HG03135 (cell line): ENCODE results near the gene CHMP1B.
"Not testable (repeated sequence)": the region's sequence is repeated elsewhere in the genome, so short reads cannot be mapped to it uniquely, and the experiment has no call there.

Experiments used
- ATAC-seq: cut with Tn5 transposase; IDR thresholded peaks from one replicate; pipeline ENCODE4 v1.9.1; 2021; ENCODE audit warnings: mild to moderate bottlenecking, moderate library complexity; ENCODE audit not compliant: unreplicated experiment

Gene CHMP1B

DNA sequence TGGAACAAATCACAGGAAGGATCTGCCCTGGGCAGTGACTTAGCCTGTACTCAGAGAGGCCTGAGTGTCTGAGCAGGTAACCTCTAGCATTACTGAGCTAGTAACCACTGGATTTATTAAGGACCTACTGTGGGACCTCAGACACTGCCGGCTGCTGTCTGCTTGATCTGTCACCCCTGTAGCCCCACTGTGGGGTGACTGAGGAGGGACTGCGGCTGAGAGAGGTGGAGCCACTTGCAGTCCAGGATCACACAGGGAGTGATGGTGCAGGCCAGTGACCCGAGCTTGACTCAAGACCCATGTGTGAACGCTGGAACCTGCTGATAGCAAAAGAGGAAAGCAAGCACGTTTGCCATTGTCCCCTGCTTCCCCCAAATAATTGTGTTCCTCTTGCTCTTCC lies 15.6 kb downstream of the CHMP1B start:
- no peak for ATAC-seq

DNA sequence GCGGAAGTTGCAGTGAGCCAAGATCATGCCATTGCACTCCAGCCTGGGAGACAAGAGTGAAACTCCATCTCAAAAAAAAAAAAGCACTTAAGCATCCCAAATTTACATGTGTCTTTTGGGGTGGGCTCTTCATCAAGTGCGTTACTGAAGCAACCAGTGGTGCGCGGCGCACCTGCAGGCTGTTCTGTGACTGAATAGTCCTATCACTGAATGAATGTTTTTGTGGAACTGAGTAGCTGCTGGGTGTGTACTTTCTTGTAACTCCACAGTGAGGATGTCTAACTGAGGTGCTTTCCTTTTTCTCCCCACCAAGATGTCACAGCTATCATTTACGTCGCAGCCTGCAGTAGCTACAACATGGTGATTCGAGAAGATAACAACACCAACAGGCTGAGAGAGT lies 17.0 kb downstream of the CHMP1B start:
- no peak for ATAC-seq

DNA sequence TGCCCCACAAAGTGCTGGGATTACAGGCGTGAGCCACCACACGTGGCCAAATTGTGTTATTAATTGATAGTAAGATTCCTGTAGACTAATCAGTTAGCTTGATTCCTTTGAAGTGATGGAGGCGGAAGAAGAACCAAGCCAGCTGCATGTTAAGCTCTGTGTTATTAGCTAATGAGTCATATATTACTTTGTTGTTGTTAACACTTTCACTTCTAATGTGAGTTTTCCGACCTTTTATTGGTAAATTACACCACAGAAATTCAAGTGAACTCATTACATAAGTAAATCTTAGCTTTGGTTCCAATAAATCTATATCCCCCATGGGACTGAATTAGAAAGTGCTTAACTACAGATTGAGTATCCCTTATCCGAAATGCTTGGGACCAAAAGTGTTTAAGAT lies 20.3 kb downstream of the CHMP1B start:
- no peak for ATAC-seq

DNA sequence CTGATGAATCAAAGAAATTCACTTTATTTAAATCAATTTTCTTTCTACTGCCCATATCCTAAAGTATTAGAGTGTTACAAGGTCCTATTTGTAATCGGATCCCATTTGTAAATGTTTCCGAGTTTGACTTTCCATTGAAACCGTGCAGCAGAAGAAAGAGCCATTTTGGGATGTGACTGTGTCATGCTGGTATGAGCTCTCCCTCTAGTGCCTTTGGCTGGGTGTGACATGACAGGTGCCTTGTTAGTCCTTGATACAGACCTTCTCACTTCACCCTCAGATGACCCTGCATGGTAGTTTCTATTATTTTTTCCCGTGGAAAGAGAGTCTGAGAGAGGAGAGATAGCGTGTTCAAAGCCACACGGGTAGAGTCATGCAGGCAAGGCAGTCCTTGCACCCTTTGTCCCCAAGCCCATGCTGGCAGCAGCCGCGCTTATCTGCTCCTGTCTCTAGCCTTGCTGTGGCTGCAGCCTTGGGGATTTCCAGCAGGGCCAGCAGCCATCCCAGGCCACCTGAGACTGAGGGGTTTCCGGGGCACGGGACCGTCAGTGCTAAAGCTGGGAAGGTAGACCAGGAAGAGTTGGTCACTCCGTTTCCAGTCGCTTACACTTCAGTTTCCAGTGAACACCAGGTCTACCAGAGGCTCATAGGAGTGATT lies 21.4 kb downstream of the CHMP1B start:
- no peak for ATAC-seq

DNA sequence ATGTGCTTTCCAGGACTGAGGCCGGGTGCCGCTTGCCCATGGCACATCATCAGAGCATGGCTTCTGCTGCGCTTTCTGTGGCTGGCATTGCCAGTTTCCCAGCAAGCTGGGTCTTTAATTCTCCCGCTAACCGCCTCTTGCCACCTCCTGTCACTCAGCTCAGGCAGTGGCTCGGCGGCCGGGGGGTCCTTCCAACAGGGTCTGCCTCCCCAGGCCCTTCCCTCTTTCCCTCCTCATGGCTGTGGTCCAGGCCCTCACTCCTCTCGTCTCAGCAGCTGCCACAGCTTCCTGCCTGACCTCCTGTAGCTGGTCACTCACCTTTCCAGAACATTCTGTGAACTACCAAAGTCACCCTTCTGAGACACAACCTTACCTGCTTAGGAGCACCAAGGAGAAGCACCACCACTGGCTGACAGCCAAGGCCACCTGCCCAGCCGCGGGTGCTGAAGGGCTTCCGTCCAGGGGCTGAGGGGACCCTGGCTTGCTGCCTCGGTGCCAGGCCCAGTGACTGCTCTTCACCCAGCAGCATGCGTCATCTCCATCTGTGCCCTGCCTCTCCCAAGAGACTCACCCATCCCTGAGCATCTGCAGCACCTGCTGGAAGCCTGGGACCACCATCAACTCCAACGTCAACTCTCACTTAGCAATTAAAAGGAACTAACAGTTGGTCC lies 22.6 kb downstream of the CHMP1B start:
- ATAC-seq, result no peak

DNA sequence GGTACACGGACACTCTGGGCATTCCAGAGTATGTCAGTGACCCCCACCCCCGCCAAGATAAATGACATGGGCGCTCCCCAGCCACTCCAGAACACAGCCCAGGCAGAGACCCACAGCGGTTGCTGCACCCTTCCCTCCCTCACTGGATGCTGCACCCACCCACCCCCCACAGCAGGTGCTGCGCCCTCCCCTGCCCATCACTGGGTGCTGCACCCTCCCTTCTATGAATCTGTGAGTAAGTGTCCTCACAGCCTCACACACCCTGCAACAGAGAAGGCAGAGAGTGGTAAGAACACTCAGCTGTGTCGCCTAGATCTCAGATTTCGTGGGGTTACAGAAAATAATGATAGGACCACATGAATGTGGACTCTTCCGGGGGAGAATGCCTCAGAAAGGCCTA lies 23.5 kb downstream of the CHMP1B start:
- no peak for ATAC-seq

DNA sequence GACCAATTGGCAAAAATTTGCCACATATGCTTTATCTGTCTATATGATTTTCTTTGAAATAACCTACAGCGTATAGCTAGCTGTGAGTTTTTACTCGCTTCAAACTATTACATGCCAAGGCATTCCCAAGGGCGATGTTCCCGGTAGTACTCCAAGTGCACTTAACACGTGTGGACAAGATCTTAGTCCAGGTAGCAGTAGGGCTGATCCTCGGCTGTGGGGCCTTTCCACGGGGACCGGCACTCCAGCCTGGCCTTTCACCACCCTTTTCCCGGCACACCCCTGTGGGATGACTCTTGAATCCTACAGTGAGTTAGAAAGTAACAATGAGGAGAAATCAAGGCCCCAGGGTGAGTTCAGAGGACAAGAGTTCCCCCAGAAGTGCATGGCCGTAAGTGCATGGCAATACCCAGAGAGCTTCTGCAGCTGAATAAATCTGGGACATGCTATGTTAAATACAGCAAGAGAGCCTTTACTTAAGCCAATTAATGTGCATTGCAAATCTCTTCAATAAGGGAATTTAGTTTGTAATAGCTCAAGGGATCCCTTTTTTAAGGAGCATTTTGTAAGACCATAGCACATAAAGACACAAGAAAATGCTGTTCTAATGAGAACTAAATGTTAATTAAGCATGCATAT lies 26.4 kb downstream of the CHMP1B start:
- no peak for ATAC-seq

DNA sequence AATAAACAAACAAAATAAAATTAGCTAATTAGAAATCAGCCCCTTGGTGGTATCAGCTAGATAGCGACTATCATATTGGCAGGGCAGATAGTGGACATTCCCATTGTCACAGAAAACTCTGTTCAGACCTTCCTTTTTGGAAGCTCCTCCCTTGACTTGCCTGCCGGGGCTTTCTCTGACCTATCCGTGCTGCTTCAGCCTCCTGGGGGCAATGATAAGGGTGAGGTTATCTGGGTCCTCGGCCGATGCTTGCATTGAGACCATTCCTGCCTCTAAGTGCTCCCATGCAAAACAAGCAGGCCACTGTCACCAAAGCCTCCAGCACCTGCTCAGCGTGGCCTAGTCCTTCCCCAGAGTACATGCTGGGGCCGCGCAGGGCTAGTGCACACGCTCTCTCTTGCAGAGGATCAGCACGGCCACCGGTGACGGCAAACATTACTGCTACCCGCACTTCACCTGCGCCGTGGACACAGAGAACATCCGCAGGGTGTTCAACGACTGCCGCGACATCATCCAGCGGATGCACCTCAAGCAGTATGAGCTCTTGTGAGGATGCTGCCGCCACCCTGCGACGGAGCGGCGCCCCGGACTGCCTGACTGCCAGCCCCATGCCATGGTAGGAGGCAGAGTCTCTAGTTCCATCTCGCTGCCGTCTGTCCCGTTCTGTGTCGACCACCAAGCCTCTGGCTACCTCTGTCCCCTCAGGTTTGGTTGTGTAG lies 29.5 kb downstream of the CHMP1B start:
- ATAC-seq, result no peak

GRCh38 chr18:11882636-11883035 lies 31.4 kb downstream of the CHMP1B start:
- no peak for ATAC-seq

DNA sequence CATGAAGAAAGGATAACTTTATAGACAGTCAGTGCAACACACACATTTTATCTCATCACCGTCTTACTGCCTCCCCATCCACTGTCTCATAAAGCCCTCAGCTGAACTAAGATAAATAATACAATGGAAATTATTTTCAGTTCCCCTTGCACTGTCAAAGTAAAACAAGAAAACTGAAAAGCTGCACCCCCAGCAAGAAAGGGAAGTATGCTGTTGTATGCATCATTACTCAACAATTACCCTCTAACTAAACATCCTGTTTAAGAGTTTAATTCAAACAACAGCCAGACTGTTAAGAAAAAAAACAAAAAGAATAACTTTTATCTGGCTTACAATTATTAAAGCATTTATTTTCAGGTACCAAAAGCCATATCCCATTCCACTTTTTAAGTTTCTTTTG lies 31.9 kb downstream of the CHMP1B start:
- ATAC-seq, result peak; percentile 89

- ATAC-seq, result no peak
Observed at GRCh38 chr18:11884396-11885030, 33.3 kb downstream of the CHMP1B start.

- no peak for ATAC-seq
Observed at GRCh38 chr18:11885278-11885947, 34.2 kb downstream of the CHMP1B start.

DNA sequence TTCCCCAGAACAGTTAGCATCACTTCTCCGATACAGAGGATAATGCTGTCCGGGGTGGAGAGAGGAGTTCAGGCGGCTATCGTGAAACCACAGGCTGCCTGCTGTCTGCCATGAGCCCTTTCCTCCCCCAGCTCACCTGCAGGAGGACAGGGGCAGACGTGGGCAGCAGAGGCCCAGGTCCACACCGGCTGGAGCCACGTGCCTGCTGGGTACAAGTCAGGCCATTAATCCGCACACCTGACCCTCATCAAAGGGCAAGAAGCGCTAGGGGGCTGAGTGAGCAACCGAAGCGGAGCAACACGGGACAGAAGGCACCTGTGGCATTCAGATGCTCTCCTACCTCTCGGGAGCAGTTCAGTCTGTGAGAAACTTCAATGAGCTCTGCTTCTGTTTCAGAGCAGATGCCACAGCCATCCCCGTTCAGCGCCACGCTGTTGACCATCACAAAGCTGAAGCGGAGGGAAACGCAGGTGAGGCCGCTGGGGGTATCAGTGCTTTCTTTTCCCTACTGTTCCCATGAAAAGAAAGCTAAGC lies 35.4 kb downstream of the CHMP1B start:
- no peak for ATAC-seq

- ATAC-seq, result no peak
Observed at GRCh38 chr18:11887328-11888128, 36.3 kb downstream of the CHMP1B start.

DNA sequence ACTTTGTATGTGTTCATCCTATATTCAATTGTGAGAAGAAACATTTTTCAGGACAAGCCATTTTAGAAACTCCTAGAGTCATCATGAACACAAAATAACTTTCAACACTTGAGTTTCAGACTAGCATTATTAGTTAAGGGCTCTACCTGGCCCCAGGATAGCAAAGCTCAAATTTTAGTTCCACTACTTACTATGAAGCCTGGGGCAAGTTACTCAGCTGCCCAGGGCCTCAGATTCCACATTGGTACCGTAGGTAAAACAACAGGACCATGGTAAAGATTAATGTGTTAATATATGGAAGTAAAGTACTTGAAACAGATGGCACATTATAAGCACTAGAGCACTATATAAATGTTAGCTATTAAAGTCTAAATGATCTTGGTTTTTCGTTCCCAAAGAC lies 37.5 kb downstream of the CHMP1B start:
- ATAC-seq, result no peak

DNA sequence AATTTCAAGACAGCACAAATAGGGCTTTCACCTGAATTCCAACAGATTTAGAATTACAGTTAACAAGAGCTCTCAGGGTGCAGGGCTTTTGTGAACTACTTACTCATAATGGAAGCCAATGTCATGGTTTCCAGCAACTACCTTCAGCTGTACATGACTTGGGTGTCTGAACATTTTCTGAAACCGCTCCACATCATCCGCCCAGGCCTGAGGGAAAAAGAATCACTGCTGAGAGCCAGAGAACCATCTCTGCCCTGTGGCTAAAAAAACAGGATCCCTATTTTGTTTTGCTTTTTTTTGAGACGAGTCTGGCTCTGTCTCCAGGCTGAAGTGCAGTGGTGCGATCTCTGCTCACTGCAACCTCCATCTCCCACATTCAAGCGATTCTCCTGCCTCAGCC lies 38.1 kb downstream of the CHMP1B start:
- ATAC-seq, result no peak

DNA sequence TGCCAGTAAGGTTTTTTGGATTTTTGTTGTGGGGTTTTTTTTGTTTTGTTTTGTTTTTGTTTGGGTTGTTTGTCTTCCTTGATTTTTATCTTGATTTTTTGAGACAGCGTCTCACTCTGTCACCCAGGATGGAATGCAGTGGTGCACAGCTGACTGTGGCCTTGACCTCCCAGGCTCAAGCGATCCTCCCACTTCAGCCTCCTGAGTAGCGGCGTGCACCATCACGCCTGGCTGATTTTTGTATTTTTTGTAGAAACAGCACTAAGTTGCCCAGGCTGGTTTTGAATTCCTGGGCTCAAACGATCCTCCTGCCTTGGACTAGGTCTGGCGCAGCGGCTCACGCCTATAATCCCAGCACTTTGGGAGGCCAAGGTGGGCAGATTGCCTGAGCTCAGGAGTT lies 40.5 kb downstream of the CHMP1B start:
- no peak for ATAC-seq

DNA sequence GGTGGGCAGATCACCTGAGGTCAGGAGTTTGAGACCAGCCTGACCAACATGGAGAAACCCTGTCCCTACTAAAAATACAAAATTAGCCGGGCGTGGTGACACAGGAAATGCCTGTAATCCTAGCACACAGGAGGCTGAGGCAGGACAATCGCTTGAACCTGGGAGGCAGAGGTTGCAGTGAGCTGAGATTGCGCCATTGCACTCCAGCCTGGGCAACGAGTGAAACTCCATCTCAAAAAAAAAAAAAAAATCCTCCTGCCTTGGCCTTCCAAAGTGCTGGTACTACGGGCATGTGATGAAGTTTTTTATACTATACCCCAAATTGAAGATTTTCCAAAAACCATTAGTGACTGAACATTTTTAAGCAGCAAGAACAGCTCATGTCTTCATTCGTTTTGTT lies 41.2 kb downstream of the CHMP1B start:
- not testable (repeated sequence) for ATAC-seq

DNA sequence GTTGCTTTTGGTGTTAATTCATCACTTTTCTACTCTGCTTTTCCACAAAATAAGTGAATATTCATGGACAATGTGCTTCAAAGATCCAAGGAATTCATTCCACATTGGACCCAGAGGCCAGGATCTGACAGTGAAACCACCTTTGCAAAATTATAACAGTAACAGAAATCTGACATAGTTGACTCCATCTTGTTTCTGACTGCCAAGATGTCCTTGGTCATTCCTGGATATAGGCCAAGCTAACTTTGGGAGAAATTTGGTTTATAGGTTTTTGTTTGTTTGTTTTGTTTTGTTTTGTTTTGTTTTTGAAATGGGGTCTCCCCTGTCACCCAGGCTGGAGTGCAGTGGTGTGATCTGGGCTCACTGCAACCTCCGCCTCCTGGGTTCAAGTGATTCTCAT lies 46.6 kb downstream of the CHMP1B start:
- no peak for ATAC-seq

DNA sequence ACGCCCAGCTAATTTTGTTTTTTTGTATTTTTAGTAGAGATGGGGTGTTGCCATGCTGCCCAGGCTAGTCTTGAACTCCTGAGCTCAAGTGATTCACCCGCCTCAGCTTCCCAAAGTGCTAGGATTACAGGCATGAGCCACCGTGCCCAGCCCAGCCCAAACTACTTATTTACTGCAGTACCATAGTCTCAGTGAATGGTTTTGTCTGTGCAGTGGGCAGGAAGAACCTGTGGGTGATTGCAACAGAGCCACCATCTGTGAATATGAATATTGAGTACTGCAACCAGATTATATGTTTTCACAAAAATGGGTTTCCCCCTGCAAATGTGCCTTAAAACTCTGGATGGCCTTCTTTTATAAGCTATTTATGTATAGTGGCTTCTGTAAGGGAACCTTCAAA lies 47.9 kb downstream of the CHMP1B start:
- ATAC-seq, result no peak
